GM21619 (cell line): ENCODE data around the gene IRAK2.

Experiments used
- ATAC-seq: cut with Tn5 transposase; IDR thresholded peaks from one replicate; pipeline ENCODE4 v1.9.1; 2021; ENCODE audit not compliant: unreplicated experiment

IRAK2 gene

GRCh38 chr3:10188804-10189556 is 24.3 kb downstream of the IRAK2 start:
- ATAC-seq, result no peak

GRCh38 chr3:10189557-10190354 is 25.0 kb downstream of the IRAK2 start:
- no peak for ATAC-seq

- ATAC-seq, result peak; percentile 43
Measured at GRCh38 chr3:10192953-10193691, 28.4 kb downstream of the IRAK2 start.

GRCh38 chr3:10193692-10194327 is 29.1 kb downstream of the IRAK2 start:
- ATAC-seq, result no peak

- ATAC-seq, result no peak
Measured at GRCh38 chr3:10194328-10195071, 29.8 kb downstream of the IRAK2 start.

GRCh38 chr3:10195366-10196089 is 30.8 kb downstream of the IRAK2 start:
- no peak for ATAC-seq

- ATAC-seq, result no peak
Measured at GRCh38 chr3:10196389-10197052, 31.8 kb downstream of the IRAK2 start.

- ATAC-seq, result no peak
Measured at GRCh38 chr3:10198226-10198625, 33.5 kb downstream of the IRAK2 start.

GRCh38 chr3:10198761-10199649 is 34.3 kb downstream of the IRAK2 start:
- ATAC-seq, result peak; percentile 80

- ATAC-seq, result no peak
Measured at GRCh38 chr3:10204921-10205320, 40.2 kb downstream of the IRAK2 start.

GRCh38 chr3:10205451-10206165 is 40.9 kb downstream of the IRAK2 start:
- no peak for ATAC-seq

GRCh38 chr3:10206166-10206511 is 41.4 kb downstream of the IRAK2 start:
- ATAC-seq, result no peak

- ATAC-seq, result no peak
Measured at GRCh38 chr3:10213156-10213792, 48.6 kb downstream of the IRAK2 start.

- no peak for ATAC-seq
Measured at GRCh38 chr3:10215578-10216368, 51.1 kb downstream of the IRAK2 start.

- ATAC-seq, result no peak
Measured at GRCh38 chr3:10217359-10217758, 52.6 kb downstream of the IRAK2 start.

- no peak for ATAC-seq
Measured at GRCh38 chr3:10219737-10220136, 55.0 kb downstream of the IRAK2 start.
